ENCODE measurements around the gene GRIN2B. TPM values are rescaled to one million over a fixed set of nuclear protein-coding genes. Genes with fewer than 3 reads are reported as not detected.
A peak's percentile ranks its signal among the peaks of the same experiment; 100 is the strongest.

Gene GRIN2B
- polyA plus RNA-seq, 1 donor from 2014 or later, result 4.8 TPM

DNA sequence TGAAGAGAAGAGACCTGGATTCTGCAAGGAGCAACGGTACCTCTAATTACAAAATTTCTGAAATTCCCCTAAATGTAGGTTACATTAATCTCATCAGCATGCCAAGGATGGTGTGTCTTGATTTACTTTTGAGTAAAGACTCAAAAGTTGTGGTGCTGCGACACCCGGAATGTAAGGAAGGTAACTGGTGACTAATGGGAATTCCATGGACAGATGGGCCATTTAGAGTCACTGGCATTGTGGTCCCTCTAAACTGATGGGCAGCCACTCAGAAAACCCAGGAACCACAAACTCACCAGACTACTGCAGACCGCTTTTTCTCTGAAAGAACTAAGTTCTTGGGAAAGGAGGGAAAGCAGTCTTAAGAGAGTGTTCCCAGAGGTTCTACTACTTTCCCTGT, 32.8 kb downstream of the GRIN2B start:
- H3K4me2 ChIP-seq (ENCODE audit: low read length), result no peak overlapping the region
- no peak overlapping the region for H3K9ac ChIP-seq (ENCODE audit: low read length)
- no peak overlapping the region for H2AFZ ChIP-seq (ENCODE audit: low read depth, low read length)
- H3K9me3 ChIP-seq (ENCODE audit: low read length), result no peaks in the 10 kb centered on the region
- no peaks in the 10 kb centered on the region for H3K27me3 ChIP-seq (ENCODE audit: insufficient read depth, low read depth, low read length)
- no peaks in the 10 kb centered on the region for H4K20me1 ChIP-seq (ENCODE audit: insufficient read depth)
- H3K79me2 ChIP-seq (replicated peaks; ENCODE audit: insufficient read depth, low read length), result no peaks in the 10 kb centered on the region
- H3K27ac ChIP-seq (ENCODE audit: low read length), result no peak overlapping the region
- no peaks in the 10 kb centered on the region for H3K9me2 ChIP-seq (ENCODE audit: insufficient read depth, low read length)
- TF ChIP-seq POLR2AphosphoS5 (IDR thresholded peaks at IDR 0.05) (no peak), CTCF (IDR thresholded peaks at IDR 0.05; ENCODE audit: poor library complexity, severe bottlenecking) (no peak), MXI1 (conservative IDR thresholded peaks at IDR 0.05; ENCODE audit: poor library complexity, severe bottlenecking) (no peak), TAF1 (IDR thresholded peaks at IDR 0.05; ENCODE audit: low read depth) (no peak), EP300 (conservative IDR thresholded peaks at IDR 0.05; ENCODE audit: poor library complexity, severe bottlenecking) (no peak), RAD21 (conservative IDR thresholded peaks at IDR 0.05) (no peak), SMC3 (conservative IDR thresholded peaks at IDR 0.05; ENCODE audit: poor library complexity) (no peak), EZH2 (IDR thresholded peaks at IDR 0.05; ENCODE audit: borderline replicate concordance, insufficient read depth, low read length, poor library complexity, severe bottlenecking) (no peak)
- TF ChIP-seq, protein P1, sequence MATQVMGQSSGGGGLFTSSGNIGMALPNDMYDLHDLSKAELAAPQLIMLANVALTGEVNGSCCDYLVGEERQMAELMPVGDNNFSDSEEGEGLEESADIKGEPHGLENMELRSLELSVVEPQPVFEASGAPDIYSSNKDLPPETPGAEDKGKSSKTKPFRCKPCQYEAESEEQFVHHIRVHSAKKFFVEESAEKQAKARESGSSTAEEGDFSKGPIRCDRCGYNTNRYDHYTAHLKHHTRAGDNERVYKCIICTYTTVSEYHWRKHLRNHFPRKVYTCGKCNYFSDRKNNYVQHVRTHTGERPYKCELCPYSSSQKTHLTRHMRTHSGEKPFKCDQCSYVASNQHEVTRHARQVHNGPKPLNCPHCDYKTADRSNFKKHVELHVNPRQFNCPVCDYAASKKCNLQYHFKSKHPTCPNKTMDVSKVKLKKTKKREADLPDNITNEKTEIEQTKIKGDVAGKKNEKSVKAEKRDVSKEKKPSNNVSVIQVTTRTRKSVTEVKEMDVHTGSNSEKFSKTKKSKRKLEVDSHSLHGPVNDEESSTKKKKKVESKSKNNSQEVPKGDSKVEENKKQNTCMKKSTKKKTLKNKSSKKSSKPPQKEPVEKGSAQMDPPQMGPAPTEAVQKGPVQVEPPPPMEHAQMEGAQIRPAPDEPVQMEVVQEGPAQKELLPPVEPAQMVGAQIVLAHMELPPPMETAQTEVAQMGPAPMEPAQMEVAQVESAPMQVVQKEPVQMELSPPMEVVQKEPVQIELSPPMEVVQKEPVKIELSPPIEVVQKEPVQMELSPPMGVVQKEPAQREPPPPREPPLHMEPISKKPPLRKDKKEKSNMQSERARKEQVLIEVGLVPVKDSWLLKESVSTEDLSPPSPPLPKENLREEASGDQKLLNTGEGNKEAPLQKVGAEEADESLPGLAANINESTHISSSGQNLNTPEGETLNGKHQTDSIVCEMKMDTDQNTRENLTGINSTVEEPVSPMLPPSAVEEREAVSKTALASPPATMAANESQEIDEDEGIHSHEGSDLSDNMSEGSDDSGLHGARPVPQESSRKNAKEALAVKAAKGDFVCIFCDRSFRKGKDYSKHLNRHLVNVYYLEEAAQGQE (IDR thresholded peaks at IDR 0.05; ENCODE audit: borderline replicate concordance), result no peak
- H3K4me3 ChIP-seq (ENCODE audit: low read length), result no peak overlapping the region
- no peaks in the 10 kb centered on the region for H3F3A ChIP-seq (ENCODE audit: insufficient read depth, low read length, poor library complexity, severe bottlenecking)
- H3K36me3 ChIP-seq (ENCODE audit: insufficient read depth, low read length), result no peaks in the 10 kb centered on the region

- Histone ChIP-seq H3K9ac (ENCODE audit: low read length) (no peak overlapping the region), H2AFZ (ENCODE audit: low read depth, low read length) (no peak overlapping the region), H3K36me3 (ENCODE audit: insufficient read depth, low read length) (no peaks in the 10 kb centered on the region), H3K9me3 (ENCODE audit: low read length) (no peaks in the 10 kb centered on the region), H3K9me2 (ENCODE audit: insufficient read depth, low read length) (no peaks in the 10 kb centered on the region), H3K27me3 (ENCODE audit: insufficient read depth, low read depth, low read length) (no peaks in the 10 kb centered on the region), H3K79me2 (replicated peaks; ENCODE audit: insufficient read depth, low read length) (no peaks in the 10 kb centered on the region), H3K4me3 (ENCODE audit: low read length) (no peak overlapping the region), H3K4me2 (ENCODE audit: low read length) (no peak overlapping the region), H3K27ac (ENCODE audit: low read length) (no peak overlapping the region), H3F3A (ENCODE audit: insufficient read depth, low read length, poor library complexity, severe bottlenecking) (no peaks in the 10 kb centered on the region), H4K20me1 (ENCODE audit: insufficient read depth) (no peaks in the 10 kb centered on the region)
- TF ChIP-seq MXI1 (conservative IDR thresholded peaks at IDR 0.05; ENCODE audit: poor library complexity, severe bottlenecking) (peak; percentile 23), TAF1 (IDR thresholded peaks at IDR 0.05; ENCODE audit: low read depth) (no peak), SMC3 (conservative IDR thresholded peaks at IDR 0.05; ENCODE audit: poor library complexity) (no peak), POLR2AphosphoS5 (IDR thresholded peaks at IDR 0.05) (no peak), EP300 (conservative IDR thresholded peaks at IDR 0.05; ENCODE audit: poor library complexity, severe bottlenecking) (peak; percentile 22)
These were observed 34.0 kb downstream of the GRIN2B start for GRCh38 chr12:13947276-13947946.

Measured in neural cell (in vitro differentiated cells).